IMR-90 (cell line): ENCODE measurements around the gene EYS. TPM values are rescaled to one million over a fixed set of nuclear protein-coding genes. Genes with fewer than 3 reads are reported as not detected.

Source experiments
- ATAC-seq: fragments of 200-7000 bp; cut with Tn5 transposase; 2 replicates; pipeline ENCODE4 v1.9.1; 2020; ENCODE audit warnings: low read depth, mild to moderate bottlenecking, moderate library complexity
- BruUV-seq: library from RNA; stranded (reverse); fragments of 400-500 nt; replicated peaks from 2 replicates; lab custom pipeline; 2021; lab: Mats Ljungman, UMichigan
- CTCF ChIA-PET: fragments of 300-600 bp; formaldehyde crosslinking; extraction: SDS; loops from one replicate; lab custom pipeline; 2021; ENCODE audit warnings: antibody characterized with exemption; lab: Yijun Ruan, JAX
- POLR2A ChIA-PET: fragments of 300-600 bp; sonication (Branson Sonifier 250); formaldehyde crosslinking; loops from one replicate; lab custom pipeline; 2022; ENCODE audit warnings: antibody characterized with exemption; ENCODE audit not compliant: unreplicated experiment; lab: Charles Lee
- DNase-seq: peaks from one replicate; pipeline ENCODE4 v3.0.0; 2013
- H2AFZ ChIP-seq: replicated peaks from 2 replicates; pipeline ENCODE3; 2013; ENCODE audit warnings: low read length, mild to moderate bottlenecking; ENCODE audit not compliant: poor library complexity
- H2AK5ac ChIP-seq: 2 replicates; pipeline ENCODE4 v1.6.1; 2013; ENCODE audit warnings: low read depth, low read length, inconsistent platforms
- H2AK9ac ChIP-seq: replicated peaks from 2 replicates; pipeline ENCODE3; 2013; ENCODE audit warnings: mild to moderate bottlenecking, low read depth, low read length, moderate library complexity; ENCODE audit not compliant: poor library complexity
- H2BK120ac ChIP-seq: 2 replicates; pipeline ENCODE4 v1.6.1; 2013; ENCODE audit warnings: low read depth, low read length, inconsistent platforms
- H2BK15ac ChIP-seq: 3 replicates; pipeline ENCODE4 v1.6.1; 2013; ENCODE audit warnings: low read depth, low read length, inconsistent platforms
- H2BK20ac ChIP-seq: 2 replicates; pipeline ENCODE4 v1.6.1; 2013; ENCODE audit warnings: low read depth, mild to moderate bottlenecking, inconsistent platforms, low read length, moderate library complexity
- H2BK5ac ChIP-seq: 2 replicates; pipeline ENCODE4 v1.6.1; 2013; ENCODE audit warnings: mild to moderate bottlenecking, low read depth, low read length, inconsistent platforms; ENCODE audit not compliant: poor library complexity, severe bottlenecking
- H3K14ac ChIP-seq: replicated peaks from 2 replicates; pipeline ENCODE4 v1.6.1; 2013; ENCODE audit warnings: low read depth, low read length, inconsistent platforms
- H3K18ac ChIP-seq: 2 replicates; pipeline ENCODE4 v1.6.1; 2013; ENCODE audit warnings: low read depth, low read length, control low read depth
- H3K23ac ChIP-seq: 2 replicates; pipeline ENCODE4 v1.6.1; 2013; ENCODE audit warnings: low read depth, low read length, inconsistent platforms
- H3K27ac ChIP-seq: 2 replicates; pipeline ENCODE4 v1.5.1; 2013; ENCODE audit warnings: mild to moderate bottlenecking, control low read depth, low read length; ENCODE audit not compliant: insufficient read depth
- H3K27me3 ChIP-seq: 2 replicates; pipeline ENCODE4 v1.6.1; 2013; ENCODE audit warnings: low read length; ENCODE audit not compliant: control insufficient read depth, insufficient read depth
- H3K36me3 ChIP-seq: 2 replicates; pipeline ENCODE4 v1.6.1; 2013; ENCODE audit warnings: low read length, mixed read lengths; ENCODE audit not compliant: control insufficient read depth, insufficient read depth
- H3K4ac ChIP-seq: 2 replicates; pipeline ENCODE4 v1.6.1; 2013; ENCODE audit warnings: low read depth, low read length, inconsistent platforms
- H3K4me1 ChIP-seq: 2 replicates; pipeline ENCODE4 v1.6.1; 2013; ENCODE audit warnings: low read length, mixed read lengths; ENCODE audit not compliant: control insufficient read depth, insufficient read depth
- H3K4me2 ChIP-seq: 2 replicates; pipeline ENCODE4 v1.6.1; 2013; ENCODE audit warnings: low read depth, mild to moderate bottlenecking, control low read depth, low read length, moderate library complexity
- H3K4me3 ChIP-seq: 2 replicates; pipeline ENCODE4 v1.5.1; 2013; ENCODE audit warnings: low read depth, mild to moderate bottlenecking, control low read depth, low read length, moderate library complexity; ENCODE audit not compliant: insufficient read depth
- H3K56ac ChIP-seq: 2 replicates; pipeline ENCODE4 v1.6.1; 2013; ENCODE audit warnings: low read length, inconsistent platforms; ENCODE audit not compliant: insufficient read depth; ENCODE audit errors: extremely low read depth
- H3K79me1 ChIP-seq, 2 experiments: 2 replicates each; pipeline ENCODE4 v1.6.1; 2013; ENCODE audit warnings: low read length in 2 of 2, inconsistent platforms in 1 of 2, low read depth in 1 of 2
- H3K9ac ChIP-seq: 2 replicates; pipeline ENCODE4 v1.6.1; 2013; ENCODE audit warnings: low read depth, low read length, control low read depth
- H3K9me1 ChIP-seq: 2 replicates; pipeline ENCODE4 v1.6.1; 2013; ENCODE audit warnings: low read length, inconsistent platforms; ENCODE audit not compliant: insufficient read depth
- H3K9me3 ChIP-seq: 2 replicates; pipeline ENCODE4 v1.6.1; 2013; ENCODE audit warnings: low read length; ENCODE audit not compliant: control insufficient read depth, insufficient read depth
- H4K20me1 ChIP-seq: 2 replicates; pipeline ENCODE4 v1.6.1; 2013; ENCODE audit warnings: low read length, inconsistent platforms; ENCODE audit not compliant: insufficient read depth
- H4K5ac ChIP-seq: 2 replicates; pipeline ENCODE4 v1.6.1; 2013; ENCODE audit warnings: mild to moderate bottlenecking, low read depth, low read length, control low read depth
- H4K8ac ChIP-seq, 2 experiments: 2 replicates each; pipeline ENCODE4 v1.6.1; 2013; ENCODE audit warnings: low read depth in 2 of 2, low read length in 2 of 2, control low read depth in 1 of 2, inconsistent platforms in 1 of 2
- H4K91ac ChIP-seq: 2 replicates; pipeline ENCODE4 v1.6.1; 2013; ENCODE audit warnings: low read depth, low read length, inconsistent platforms; ENCODE audit not compliant: insufficient read depth
- CEBPB ChIP-seq: IDR thresholded peaks from 2 replicates; pipeline ENCODE4 v1.6.1; 2012; ENCODE audit warnings: low read depth, low read length, improper control_type of control experiment
- CHD1 ChIP-seq: IDR thresholded peaks from 2 replicates; pipeline ENCODE4 v1.6.1; 2012; ENCODE audit warnings: low read depth, low read length, improper control_type of control experiment
- MAZ ChIP-seq: IDR thresholded peaks from 2 replicates; pipeline ENCODE4 v1.6.1; 2012; ENCODE audit warnings: low read depth, mild to moderate bottlenecking, low read length, improper control_type of control experiment, moderate library complexity, borderline replicate concordance
- WGBS, 2 experiments: methylation state at CpG; one replicate each; pipeline versions ENCODE4 v1.1.5 to v1.1.7; 2013; ENCODE audit warnings: missing lambda C conversion rate in 2 of 2; ENCODE audit not compliant: insufficient read length in 1 of 2; ENCODE audit errors: extremely low coverage in 2 of 2; 5-methylcytosine and 5-hydroxymethylcytosine counted together
- dilution Hi-C: fragments of 300-500 bp; cut with HindIII; formaldehyde crosslinking; loops from one replicate; pipeline ENCODE4 v1.14.3; 2018; ENCODE audit warnings: low sequenced_read_pairs; ENCODE audit not compliant: unreplicated experiment
- in situ Hi-C: fragments of 300-500 bp; cut with MboI; formaldehyde crosslinking; loops from 3 replicates; pipeline ENCODE4 v1.14.3; 2019; ENCODE audit warnings: low sequenced_read_pairs, inconsistent platforms, mixed read lengths
- intact Hi-C: fragments of 100-400 bp; cut with micrococcal nuclease; formaldehyde crosslinking; loops from 2 replicates; pipeline ENCODE4 v1.10.0; 2022
- polyA plus RNA-seq, 3 experiments: library from polyadenylated mRNA; depleted of rRNA; stranded (reverse); fragments of >200 nt; gene quantifications; 2 replicates each; pipeline ENCODE4 v1.2.3, GENCODE V29; 2012; ENCODE audit warnings: low replicate concordance in 1 of 3
- total RNA-seq: library from RNA; depleted of rRNA; stranded (reverse); fragments of >200 nt; gene quantifications from 2 replicates; pipeline ENCODE4 v1.2.3, GENCODE V29; 2012

Gene EYS
- total and polyA plus RNA-seq, 2 of the 4 experiments (the other 2 are of a cell fraction) = under 0.01 TPM; not detected in 1

DNA sequence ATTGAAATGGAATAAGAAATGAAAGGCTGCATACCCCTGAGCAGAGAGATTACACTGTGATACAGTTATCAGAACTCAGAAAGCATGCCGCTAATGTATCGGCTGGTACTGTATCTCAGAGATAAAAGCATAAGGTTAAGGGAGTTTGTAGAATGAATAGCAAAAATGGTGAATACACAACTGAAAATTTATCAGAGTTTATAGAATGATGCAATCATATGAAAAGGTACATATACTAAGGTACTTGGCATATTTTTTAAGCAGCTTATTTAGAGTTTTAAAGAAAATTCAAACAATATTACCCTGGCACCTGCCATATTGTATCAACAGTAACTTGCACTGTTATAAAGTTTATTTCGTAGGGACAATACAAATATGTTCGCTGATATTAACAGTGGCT lies 1707.4 kb downstream of the EYS start:
- Histone ChIP-seq H3K27ac (no peak overlapping the region), H2AK9ac (no peak overlapping the region), H3K56ac (no peak overlapping the region), H3K23ac (no peak overlapping the region), H3K9me1 (no peaks in the 10 kb centered on the region), H2BK20ac (no peak overlapping the region), H4K8ac (no peak overlapping the region), H3K9ac (no peak overlapping the region), H2BK15ac (no peak overlapping the region), H3K4me3 (no peak overlapping the region), H2AK5ac (no peak overlapping the region), H4K20me1 (no peaks in the 10 kb centered on the region), H3K27me3 (no peaks in the 10 kb centered on the region), H3K18ac (no peak overlapping the region), H3K79me1 (no peaks in the 10 kb centered on the region), H3K4me2 (no peak overlapping the region), H3K9me3 (no peaks in the 10 kb centered on the region), H3K4me1 (no peaks in the 10 kb centered on the region), H2BK5ac (no peak overlapping the region), H4K5ac (no peak overlapping the region), H2AFZ (no peak overlapping the region), H3K4ac (no peak overlapping the region), H3K14ac (no peak overlapping the region), H4K91ac (no peak overlapping the region), H3K36me3 (no peaks in the 10 kb centered on the region), H2BK120ac (no peak overlapping the region)
- no peak for DNase-seq
- POLR2A ChIA-PET = no interaction called here
- intact Hi-C loops = loop anchor here (5.0 to 10.0 kb wide), 2 partner anchors 77 to 185 kb away; no protein-coding TSS in a partner anchor
- CTCF ChIA-PET = no interaction called here
- in situ Hi-C loops = no loop called here
- TF ChIP-seq MAZ (no peak), CHD1 (no peak), CEBPB (peak; percentile 28; the same call in 1 of the 2 replicates)
- no TSS peak for BruUV-seq
- no peak for ATAC-seq
- dilution Hi-C loops = no loop called here
- 100% methylated on average over 2 of the region's 4 CpGs; no CpG with 5 or more reads in 1 of the 2 experiments for WGBS, 2 experiments
